ENCODE data around the gene SART3.
"Not testable (repeated sequence)": the region's sequence is repeated elsewhere in the genome, so short reads cannot be mapped to it uniquely, and the experiment has no call there.

SART3 gene

DNA sequence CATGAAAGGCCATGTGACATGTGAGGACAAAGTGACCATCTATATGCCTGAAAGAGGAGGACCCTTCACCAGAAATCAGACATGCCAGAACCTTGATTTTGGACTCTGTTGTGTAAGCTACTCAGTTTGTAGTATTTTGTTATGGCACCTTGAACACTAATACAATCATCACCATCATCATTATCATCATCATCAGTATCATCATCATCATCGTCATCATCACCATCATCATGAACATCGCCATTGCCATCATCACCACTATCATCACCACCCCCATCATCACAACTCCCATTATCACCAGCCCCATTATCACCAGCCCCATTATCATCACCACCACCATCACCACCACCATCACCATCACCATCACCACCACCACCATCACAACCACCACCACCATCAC is 17.3 kb upstream of the SART3 start:
- TF ChIP-seq CTCF (IDR thresholded peaks at IDR 0.05; ENCODE audit: insufficient read depth, low read length, missing control alignments): no peak
- POLR2A ChIA-PET: no interaction called here
- H3K4me3 ChIP-seq (ENCODE audit: low read depth, low read length): no peak overlapping the region
- DNase-seq (ENCODE audit: low read depth, low spot score): no peak
- CTCF ChIA-PET: interaction anchor here (1.0 to 24.1 kb wide), 5 partner anchors 10 to 371 kb away, joined by 3 to 1115 read pairs (median 19); no protein-coding TSS in a partner anchor

GRCh38 chr12:108577458-108577857 is 16.5 kb upstream of the SART3 start:
- no peak overlapping the region for H3K4me3 ChIP-seq (ENCODE audit: low read depth, low read length)
- CTCF ChIA-PET: interaction anchor here (1.0 to 24.1 kb wide), 6 partner anchors 9 to 372 kb away, joined by 3 to 1115 read pairs (median 16); no protein-coding TSS in a partner anchor
- DNase-seq (ENCODE audit: low read depth, low spot score): no peak
- TF ChIP-seq CTCF (IDR thresholded peaks at IDR 0.05; ENCODE audit: insufficient read depth, low read length, missing control alignments): no peak
- POLR2A ChIA-PET: no interaction called here

GRCh38 chr12:108576660-108577234 is 15.8 kb upstream of the SART3 start:
- CTCF ChIA-PET: interaction anchor here (0.8 to 24.1 kb wide), 6 partner anchors 9 to 228 kb away, joined by 3 to 1115 read pairs (median 16); no protein-coding TSS in a partner anchor
- POLR2A ChIA-PET: interaction anchor here (0.9 kb wide), 1 partner anchor 21 kb away, joined by 3 read pairs; the partner anchor contains the start of gene TMEM119
- H3K4me3 ChIP-seq (ENCODE audit: low read depth, low read length): no peak overlapping the region
- no peak for TF ChIP-seq CTCF (IDR thresholded peaks at IDR 0.05; ENCODE audit: insufficient read depth, low read length, missing control alignments)
- no peak for DNase-seq (ENCODE audit: low read depth, low spot score)

DNA sequence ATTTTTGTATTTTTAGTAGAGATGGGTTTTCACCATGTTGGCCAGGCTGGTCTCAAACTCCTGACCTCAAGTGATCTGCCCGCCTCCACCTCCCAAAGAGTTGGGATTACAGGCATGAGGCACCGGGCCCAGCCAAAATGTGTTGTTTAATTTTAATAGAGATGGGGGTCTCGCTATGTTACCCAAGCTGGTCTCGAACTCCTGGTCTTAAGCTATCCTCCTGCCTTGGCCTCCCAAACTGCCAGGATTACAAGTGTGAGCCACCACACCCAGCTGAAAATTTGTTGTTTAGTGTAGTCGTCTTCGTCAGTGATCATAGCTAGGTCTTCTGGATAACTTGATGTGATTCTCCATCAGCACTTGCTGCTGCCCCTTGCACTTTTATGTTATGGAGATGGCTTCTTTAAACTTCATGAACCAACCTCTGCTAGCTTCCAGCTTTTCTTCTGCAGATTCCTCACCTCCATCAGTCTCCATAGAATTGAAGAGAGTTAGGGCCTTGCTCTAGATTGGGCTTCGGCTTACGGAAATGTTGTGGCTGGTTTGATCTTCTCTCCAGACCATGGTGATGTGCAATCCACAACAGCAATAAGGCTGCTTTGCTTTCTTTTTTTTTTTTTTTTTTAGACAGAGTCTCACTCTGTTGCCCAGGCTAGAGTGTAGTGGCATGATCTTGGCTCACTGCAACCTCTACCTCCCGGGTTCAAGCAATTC is 14.4 kb upstream of the SART3 start:
- TF ChIP-seq CTCF (IDR thresholded peaks at IDR 0.05; ENCODE audit: insufficient read depth, low read length, missing control alignments): no peak
- no peak for DNase-seq (ENCODE audit: low read depth, low spot score)
- CTCF ChIA-PET: interaction anchor here (1.2 to 24.1 kb wide), 4 partner anchors 10 to 375 kb away, joined by 4 to 1115 read pairs (median 26); no protein-coding TSS in a partner anchor
- H3K4me3 ChIP-seq (ENCODE audit: low read depth, low read length): no peak overlapping the region
- POLR2A ChIA-PET: no interaction called here

GRCh38 chr12:108574276-108574675 is 13.3 kb upstream of the SART3 start:
- POLR2A ChIA-PET; DNase-seq (ENCODE audit: low read depth, low spot score): not testable (repeated sequence)
- CTCF ChIA-PET: interaction anchor here (4.2 to 24.1 kb wide), 2 partner anchors 9 to 40 kb away, joined by 33 to 1115 read pairs; no protein-coding TSS in a partner anchor

GRCh38 chr12:108573317-108573716 is 12.3 kb upstream of the SART3 start:
- no peak overlapping the region for H3K4me3 ChIP-seq (ENCODE audit: low read depth, low read length)
- POLR2A ChIA-PET: no interaction called here
- TF ChIP-seq CTCF (IDR thresholded peaks at IDR 0.05; ENCODE audit: insufficient read depth, low read length, missing control alignments): no peak
- CTCF ChIA-PET: interaction anchor here (1.6 to 24.1 kb wide), 3 partner anchors 9 to 519 kb away, joined by 13 to 1115 read pairs (median 18); partner anchors contain the start of gene ALKBH2
- no peak for DNase-seq (ENCODE audit: low read depth, low spot score)

More at GRCh38 chr12:108574276-108574675, 13.3 kb upstream of the SART3 start:
- not testable (repeated sequence) for H3K4me3 ChIP-seq (ENCODE audit: low read depth, low read length)

Measured in AG04449 (cell line).